ACC112 (cell line): ENCODE data around the gene CAMK2N1.

Experiments
- H2AFZ ChIP-seq: fragments of 200-600 bp; sonication (generic); one replicate; pipeline ENCODE4 v1.6.0; 2017; ENCODE audit warnings: antibody characterized with exemption, low read length; ENCODE audit not compliant: unreplicated experiment
- H3K27ac ChIP-seq: fragments of 200-600 bp; sonication (generic); 2 replicates; pipeline ENCODE4 v1.5.1; 2014; ENCODE audit warnings: low read depth, mild to moderate bottlenecking, antibody characterized with exemption, low read length, moderate library complexity
- H3K27me3 ChIP-seq: fragments of 200-600 bp; sonication (generic); 2 replicates; pipeline ENCODE4 v1.6.1; 2014; ENCODE audit warnings: mild to moderate bottlenecking, antibody characterized with exemption, low read length, moderate library complexity, mixed read lengths; ENCODE audit not compliant: insufficient read depth
- H3K36me3 ChIP-seq: fragments of 200-600 bp; sonication (generic); 2 replicates; pipeline ENCODE4 v1.6.1; 2016; ENCODE audit warnings: mild to moderate bottlenecking, antibody characterized with exemption, low read length, moderate library complexity, mixed read lengths; ENCODE audit not compliant: insufficient read depth
- H3K4me1 ChIP-seq: fragments of 200-600 bp; sonication (generic); one replicate; pipeline ENCODE4 v1.6.1; 2016; ENCODE audit warnings: low read length, mixed read lengths; ENCODE audit not compliant: insufficient read depth, unreplicated experiment, control insufficient read depth
- H3K4me3 ChIP-seq: fragments of 200-600 bp; sonication (generic); 2 replicates; pipeline ENCODE4 v1.5.1; 2014; ENCODE audit warnings: mild to moderate bottlenecking, low read depth, low read length
- H3K79me2 ChIP-seq: fragments of 200-600 bp; sonication (generic); one replicate; pipeline ENCODE4 v1.6.0; 2016; ENCODE audit warnings: low read length; ENCODE audit not compliant: control insufficient read depth, unreplicated experiment, insufficient read depth

CAMK2N1 gene

GRCh38 chr1:20511518-20512428 is 25.8 kb upstream of the CAMK2N1 start:
- peaks cover 12% of the 10 kb centered on the region for H3K79me2 ChIP-seq
- H3K4me1 ChIP-seq: peaks cover 5% of the 10 kb centered on the region
- H3K27me3 ChIP-seq: no peaks in the 10 kb centered on the region
- no peaks in the 10 kb centered on the region for H3K36me3 ChIP-seq
- no peak overlapping the region for H2AFZ ChIP-seq
- H3K4me3 ChIP-seq: no peak overlapping the region
- H3K27ac ChIP-seq: no peak overlapping the region

GRCh38 chr1:20508411-20508771 is 22.4 kb upstream of the CAMK2N1 start:
- Histone ChIP-seq H3K27ac (peak overlapping the region; percentile 47; the same call in 1 of the 2 replicates), H3K36me3 (peaks cover 7% of the 10 kb centered on the region; the same call in 1 of the 2 replicates), H3K4me3 (peak overlapping the region; percentile 92), H3K4me1 (peaks cover 23% of the 10 kb centered on the region), H3K79me2 (peaks cover 43% of the 10 kb centered on the region), H3K27me3 (no peaks in the 10 kb centered on the region), H2AFZ (peak overlapping the region; percentile 84)

GRCh38 chr1:20507564-20508410 is 21.8 kb upstream of the CAMK2N1 start, which contains the start of gene MUL1:
Gene MUL1 (minus strand): TSS chr1:20508151. CDS start chr1:20508024, 127 bp downstream.
- H3K79me2 ChIP-seq: peaks cover 44% of the 10 kb centered on the region
- H3K4me1 ChIP-seq: peaks cover 23% of the 10 kb centered on the region

GRCh38 chr1:20507248-20507563 is 21.2 kb upstream of the CAMK2N1 start:
- no peaks in the 10 kb centered on the region for H3K27me3 ChIP-seq
- peak overlapping the region; percentile 51; the same call in 1 of the 2 replicates for H3K27ac ChIP-seq
- peak overlapping the region; percentile 4 for H2AFZ ChIP-seq
- H3K36me3 ChIP-seq: peaks cover 7% of the 10 kb centered on the region; the same call in 1 of the 2 replicates
- peaks cover 44% of the 10 kb centered on the region for H3K79me2 ChIP-seq
- H3K4me1 ChIP-seq: peaks cover 23% of the 10 kb centered on the region
- peak overlapping the region; percentile 92 for H3K4me3 ChIP-seq

More at GRCh38 chr1:20507564-20508410, 21.8 kb upstream of the CAMK2N1 start, which contains the start of gene MUL1:
- H3K27me3 ChIP-seq: no peaks in the 10 kb centered on the region
- peak within 1 kb of the TSS; percentile 84 for H2AFZ ChIP-seq
- peak within 1 kb of the TSS; percentile 92 for H3K4me3 ChIP-seq
- peak within 1 kb of the TSS; percentile 51 for H3K27ac ChIP-seq
- H3K36me3 ChIP-seq: peaks cover 7% of the 10 kb centered on the region; the same call in 1 of the 2 replicates

GRCh38 chr1:20505488-20505887 is 19.5 kb upstream of the CAMK2N1 start:
- no peak overlapping the region for H2AFZ ChIP-seq
- no peaks in the 10 kb centered on the region for H3K27me3 ChIP-seq
- no peak overlapping the region for H3K27ac ChIP-seq
- H3K4me3 ChIP-seq: no peak overlapping the region; the same call in 1 of the 2 replicates
- H3K79me2 ChIP-seq: peaks cover 44% of the 10 kb centered on the region
- H3K36me3 ChIP-seq: peaks cover 7% of the 10 kb centered on the region; the same call in 1 of the 2 replicates
- peaks cover 20% of the 10 kb centered on the region for H3K4me1 ChIP-seq

- Histone ChIP-seq H2AFZ (no peak overlapping the region), H3K79me2 (peaks cover 24% of the 10 kb centered on the region), H3K27ac (no peak overlapping the region), H3K36me3 (0 out of 2 replicates have a peak, but pooled peaks cover 1% of the 10 kb centered on the region), H3K4me3 (no peak overlapping the region), H3K4me1 (peaks cover 21% of the 10 kb centered on the region), H3K27me3 (no peaks in the 10 kb centered on the region)
Measured at GRCh38 chr1:20500716-20501115, 14.7 kb upstream of the CAMK2N1 start.

GRCh38 chr1:20499718-20500117 is 13.7 kb upstream of the CAMK2N1 start:
- H3K36me3 ChIP-seq: no peaks in the 10 kb centered on the region
- H3K4me1 ChIP-seq: peaks cover 23% of the 10 kb centered on the region
- H2AFZ ChIP-seq: no peak overlapping the region
- H3K27me3 ChIP-seq: no peaks in the 10 kb centered on the region
- no peak overlapping the region for H3K27ac ChIP-seq
- H3K79me2 ChIP-seq: peaks cover 15% of the 10 kb centered on the region
- H3K4me3 ChIP-seq: no peak overlapping the region

- Histone ChIP-seq H3K27ac (no peak overlapping the region), H2AFZ (no peak overlapping the region), H3K36me3 (no peaks in the 10 kb centered on the region), H3K4me1 (peaks cover 28% of the 10 kb centered on the region), H3K27me3 (no peaks in the 10 kb centered on the region), H3K79me2 (peaks cover 8% of the 10 kb centered on the region), H3K4me3 (no peak overlapping the region)
Measured at GRCh38 chr1:20499105-20499504, 13.1 kb upstream of the CAMK2N1 start.

- peaks cover 34% of the 10 kb centered on the region for H3K4me1 ChIP-seq
- no peak overlapping the region for H3K4me3 ChIP-seq
- no peaks in the 10 kb centered on the region for H3K36me3 ChIP-seq
- H3K27ac ChIP-seq: no peak overlapping the region
- H3K27me3 ChIP-seq: no peaks in the 10 kb centered on the region
- H2AFZ ChIP-seq: no peak overlapping the region
- H3K79me2 ChIP-seq: no peaks in the 10 kb centered on the region
Measured at GRCh38 chr1:20498116-20498515, 12.1 kb upstream of the CAMK2N1 start.

- H3K27ac ChIP-seq: no peak overlapping the region
Measured at GRCh38 chr1:20497506-20497905, 11.5 kb upstream of the CAMK2N1 start.

More at GRCh38 chr1:20497506-20497905, 11.5 kb upstream of the CAMK2N1 start:
- Histone ChIP-seq H3K4me1 (peaks cover 34% of the 10 kb centered on the region), H2AFZ (no peak overlapping the region), H3K4me3 (no peak overlapping the region), H3K79me2 (no peaks in the 10 kb centered on the region), H3K27me3 (no peaks in the 10 kb centered on the region), H3K36me3 (no peaks in the 10 kb centered on the region)
